ENCODE results near the gene FAM193A. TPM values are rescaled to one million over a fixed set of nuclear protein-coding genes. Genes with fewer than 3 reads are reported as not detected.
"Not testable (repeated sequence)": the region's sequence is repeated elsewhere in the genome, so short reads cannot be mapped to it uniquely, and the experiment has no call there.

Gene FAM193A
- polyA plus RNA-seq, 4 donors, result 10.0 to 19.2 (median 12.8) TPM

GRCh38 chr4:2767046-2767704 lies 230.7 kb downstream of the FAM193A start:
- no peak overlapping the region for H3K27ac ChIP-seq (ENCODE audit: low read depth in 1 of 3, low read length in 2 of 3)
- FAIRE-seq (no peak), DNase-seq (no peak)
- 83 to 93% (median 91%) methylated on average over 5 of the region's 5 CpGs for WGBS, 3 donors
- peaks cover 0 to 9% (median 0%) of the 10 kb centered on the region in 3 donors for H3K4me1 ChIP-seq (ENCODE audit: control insufficient read depth in 3 of 3, insufficient read depth in 2 of 3, low read depth in 1 of 3, low read length in 2 of 3)
- no peaks in the 10 kb centered on the region for H3K9me3 ChIP-seq (ENCODE audit: control insufficient read depth in 2 of 2, insufficient read depth in 1 of 2, low read depth in 1 of 2, low read length in 1 of 2)
- H3K36me3 ChIP-seq (ENCODE audit: control insufficient read depth in 3 of 3, insufficient read depth in 2 of 3, low read depth in 1 of 3, low read length in 3 of 3), result no peaks in the 10 kb centered on the region
- no peak overlapping the region for H3K4me3 ChIP-seq (ENCODE audit: low read depth in 1 of 3, low read length in 3 of 3)
- no peaks in the 10 kb centered on the region for H3K27me3 ChIP-seq (ENCODE audit: control insufficient read depth in 3 of 3, insufficient read depth in 3 of 3, low read length in 3 of 3)

GRCh38 chr4:2767705-2768074 lies 231.2 kb downstream of the FAM193A start:
- H3K27me3 ChIP-seq (ENCODE audit: control insufficient read depth in 3 of 3, insufficient read depth in 3 of 3, low read length in 3 of 3), result no peaks in the 10 kb centered on the region
- FAIRE-seq (no peak), DNase-seq (no peak)
- no peaks in the 10 kb centered on the region for H3K9me3 ChIP-seq (ENCODE audit: control insufficient read depth in 2 of 2, insufficient read depth in 1 of 2, low read depth in 1 of 2, low read length in 1 of 2)
- no peak overlapping the region for H3K27ac ChIP-seq (ENCODE audit: low read depth in 1 of 3, low read length in 2 of 3)
- peaks cover 0 to 4% (median 0%) of the 10 kb centered on the region in 3 donors for H3K4me1 ChIP-seq (ENCODE audit: control insufficient read depth in 3 of 3, insufficient read depth in 2 of 3, low read depth in 1 of 3, low read length in 2 of 3)
- WGBS, 3 donors, result 77 to 88% (median 86%) methylated on average over 11 of the region's 11 CpGs
- no peak overlapping the region for H3K4me3 ChIP-seq (ENCODE audit: low read depth in 1 of 3, low read length in 3 of 3)
- H3K36me3 ChIP-seq (ENCODE audit: control insufficient read depth in 3 of 3, insufficient read depth in 2 of 3, low read depth in 1 of 3, low read length in 3 of 3), result no peaks in the 10 kb centered on the region

- no peak overlapping the region for H3K4me3 ChIP-seq (ENCODE audit: low read depth in 1 of 3, low read length in 3 of 3)
- H3K9me3 ChIP-seq (ENCODE audit: control insufficient read depth in 2 of 2, insufficient read depth in 1 of 2, low read depth in 1 of 2, low read length in 1 of 2), result no peaks in the 10 kb centered on the region
- 88 to 94% (median 90%) methylated on average over 9 of the region's 9 CpGs for WGBS, 3 donors
- H3K27me3 ChIP-seq (ENCODE audit: control insufficient read depth in 3 of 3, insufficient read depth in 3 of 3, low read length in 3 of 3), result no peaks in the 10 kb centered on the region
- DNase-seq (no peak), FAIRE-seq (no peak)
- H3K4me1 ChIP-seq (ENCODE audit: control insufficient read depth in 3 of 3, insufficient read depth in 2 of 3, low read depth in 1 of 3, low read length in 2 of 3), result peaks cover 0 to 4% (median 0%) of the 10 kb centered on the region in 3 donors
- H3K36me3 ChIP-seq (ENCODE audit: control insufficient read depth in 3 of 3, insufficient read depth in 2 of 3, low read depth in 1 of 3, low read length in 3 of 3), result no peaks in the 10 kb centered on the region
- no peak overlapping the region for H3K27ac ChIP-seq (ENCODE audit: low read depth in 1 of 3, low read length in 2 of 3)
Observed at GRCh38 chr4:2768124-2768523, 231.7 kb downstream of the FAM193A start.

- FAIRE-seq, result no peak
- Histone ChIP-seq H3K9me3 (ENCODE audit: control insufficient read depth in 2 of 2, insufficient read depth in 1 of 2, low read depth in 1 of 2, low read length in 1 of 2) (no peaks in the 10 kb centered on the region), H3K4me1 (ENCODE audit: control insufficient read depth in 3 of 3, insufficient read depth in 2 of 3, low read depth in 1 of 3, low read length in 2 of 3) (no peaks in the 10 kb centered on the region), H3K36me3 (ENCODE audit: control insufficient read depth in 3 of 3, insufficient read depth in 2 of 3, low read depth in 1 of 3, low read length in 3 of 3) (no peaks in the 10 kb centered on the region), H3K27me3 (ENCODE audit: control insufficient read depth in 3 of 3, insufficient read depth in 3 of 3, low read length in 3 of 3) (no peaks in the 10 kb centered on the region), H3K27ac (ENCODE audit: low read depth in 1 of 3, low read length in 2 of 3) (no peak overlapping the region), H3K4me3 (ENCODE audit: low read depth in 1 of 3, low read length in 3 of 3) (no peak overlapping the region)
- 64 to 82% (median 76%) methylated on average over 14 to 15 of the region's 15 CpGs for WGBS, 3 donors
- no peak for DNase-seq
Observed at GRCh38 chr4:2768921-2769336, 232.5 kb downstream of the FAM193A start.

DNA sequence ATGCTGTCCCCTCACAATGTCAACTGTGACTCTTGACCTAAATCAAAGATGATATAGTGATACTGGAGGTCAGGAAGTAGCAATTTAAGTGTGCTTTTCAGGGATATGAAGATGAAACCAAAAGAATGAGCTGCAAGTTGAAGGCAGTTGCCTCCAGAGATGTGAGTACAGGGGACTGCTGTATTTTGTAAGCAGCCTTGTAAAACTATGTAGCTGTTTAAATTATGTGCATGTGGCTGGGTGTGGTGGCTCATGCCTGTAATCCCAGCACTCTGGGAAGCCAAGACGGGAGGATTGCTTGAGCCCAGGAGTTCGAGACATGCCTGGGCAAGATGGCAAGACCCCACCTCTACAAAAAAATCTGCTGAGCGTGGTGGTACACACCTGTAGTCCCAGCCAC lies 234.8 kb downstream of the FAM193A start:
- DNase-seq (no peak), FAIRE-seq (no peak)
- no peak overlapping the region for H3K4me3 ChIP-seq (ENCODE audit: low read depth in 1 of 3, low read length in 3 of 3)
- no peak overlapping the region for H3K27ac ChIP-seq (ENCODE audit: low read depth in 1 of 3, low read length in 2 of 3)
- H3K9me3 ChIP-seq (ENCODE audit: control insufficient read depth in 2 of 2, insufficient read depth in 1 of 2, low read depth in 1 of 2, low read length in 1 of 2), result no peaks in the 10 kb centered on the region
- 81 to 88% (median 86%) methylated on average over 3 of the region's 3 CpGs for WGBS, 3 donors
- no peaks in the 10 kb centered on the region for H3K36me3 ChIP-seq (ENCODE audit: control insufficient read depth in 3 of 3, insufficient read depth in 2 of 3, low read depth in 1 of 3, low read length in 3 of 3)
- H3K4me1 ChIP-seq (ENCODE audit: control insufficient read depth in 3 of 3, insufficient read depth in 2 of 3, low read depth in 1 of 3, low read length in 2 of 3), result no peaks in the 10 kb centered on the region
- no peaks in the 10 kb centered on the region for H3K27me3 ChIP-seq (ENCODE audit: control insufficient read depth in 3 of 3, insufficient read depth in 3 of 3, low read length in 3 of 3)

- 87 to 96% (median 94%) methylated on average over 5 of the region's 5 CpGs for WGBS, 3 donors
- not testable (repeated sequence) for H3K4me3 ChIP-seq (ENCODE audit: low read depth in 1 of 3, low read length in 3 of 3); H3K4me1 ChIP-seq (ENCODE audit: control insufficient read depth in 3 of 3, insufficient read depth in 2 of 3, low read depth in 1 of 3, low read length in 2 of 3); DNase-seq; H3K9me3 ChIP-seq (ENCODE audit: control insufficient read depth in 2 of 2, insufficient read depth in 1 of 2, low read depth in 1 of 2, low read length in 1 of 2); H3K27me3 ChIP-seq (ENCODE audit: control insufficient read depth in 3 of 3, insufficient read depth in 3 of 3, low read length in 3 of 3); FAIRE-seq; H3K27ac ChIP-seq (ENCODE audit: low read depth in 1 of 3, low read length in 2 of 3); H3K36me3 ChIP-seq (ENCODE audit: control insufficient read depth in 3 of 3, insufficient read depth in 2 of 3, low read depth in 1 of 3, low read length in 3 of 3)
Observed at GRCh38 chr4:2780643-2781042, 244.2 kb downstream of the FAM193A start.

DNA sequence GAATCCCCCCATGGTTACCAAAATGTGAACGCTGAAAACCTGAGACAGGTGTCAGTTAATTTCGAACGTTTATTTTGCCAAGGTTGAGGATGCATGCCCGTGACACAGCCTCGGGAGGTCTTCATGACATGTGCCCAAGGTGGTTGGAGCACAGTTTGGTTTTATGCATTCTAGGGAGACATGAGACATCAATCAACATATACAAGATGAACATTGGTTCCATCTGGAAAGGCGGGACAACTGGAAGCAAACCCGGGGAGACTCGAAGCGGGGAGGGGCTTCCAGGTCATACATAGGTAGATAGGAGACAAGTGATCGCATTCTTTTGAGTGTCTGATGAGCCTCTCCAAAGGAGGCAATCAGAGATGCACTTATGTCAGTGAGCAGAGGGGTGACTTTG lies 245.5 kb downstream of the FAM193A start:
- FAIRE-seq (no peak), DNase-seq (no peak)
- Histone ChIP-seq H3K27ac (ENCODE audit: low read depth in 1 of 3, low read length in 2 of 3) (no peak overlapping the region), H3K4me3 (ENCODE audit: low read depth in 1 of 3, low read length in 3 of 3) (peak overlapping the region in 1 of 3 donors; percentile 1), H3K9me3 (ENCODE audit: control insufficient read depth in 2 of 2, insufficient read depth in 1 of 2, low read depth in 1 of 2, low read length in 1 of 2) (peaks cover 0 to 5% of the 10 kb centered on the region in 2 donors), H3K36me3 (ENCODE audit: control insufficient read depth in 3 of 3, insufficient read depth in 2 of 3, low read depth in 1 of 3, low read length in 3 of 3) (no peaks in the 10 kb centered on the region), H3K27me3 (ENCODE audit: control insufficient read depth in 3 of 3, insufficient read depth in 3 of 3, low read length in 3 of 3) (no peaks in the 10 kb centered on the region), H3K4me1 (ENCODE audit: control insufficient read depth in 3 of 3, insufficient read depth in 2 of 3, low read depth in 1 of 3, low read length in 2 of 3) (no peaks in the 10 kb centered on the region)
- 92 to 95% (median 95%) methylated on average over 10 of the region's 10 CpGs for WGBS, 3 donors
